ENCODE data around the gene SSUH2.
A peak's percentile ranks its signal among the peaks of the same experiment; 100 is the strongest.
"Not testable (repeated sequence)": the region's sequence is repeated elsewhere in the genome, so short reads cannot be mapped to it uniquely, and the experiment has no call there.

SSUH2 gene, protein sequence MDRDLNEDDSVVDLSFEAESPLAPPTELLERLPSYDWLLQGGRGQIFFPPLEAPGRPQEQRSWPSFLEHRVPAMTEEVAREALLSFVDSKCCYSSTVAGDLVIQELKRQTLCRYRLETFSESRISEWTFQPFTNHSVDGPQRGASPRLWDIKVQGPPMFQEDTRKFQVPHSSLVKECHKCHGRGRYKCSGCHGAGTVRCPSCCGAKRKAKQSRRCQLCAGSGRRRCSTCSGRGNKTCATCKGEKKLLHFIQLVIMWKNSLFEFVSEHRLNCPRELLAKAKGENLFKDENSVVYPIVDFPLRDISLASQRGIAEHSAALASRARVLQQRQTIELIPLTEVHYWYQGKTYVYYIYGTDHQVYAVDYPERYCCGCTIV

DNA sequence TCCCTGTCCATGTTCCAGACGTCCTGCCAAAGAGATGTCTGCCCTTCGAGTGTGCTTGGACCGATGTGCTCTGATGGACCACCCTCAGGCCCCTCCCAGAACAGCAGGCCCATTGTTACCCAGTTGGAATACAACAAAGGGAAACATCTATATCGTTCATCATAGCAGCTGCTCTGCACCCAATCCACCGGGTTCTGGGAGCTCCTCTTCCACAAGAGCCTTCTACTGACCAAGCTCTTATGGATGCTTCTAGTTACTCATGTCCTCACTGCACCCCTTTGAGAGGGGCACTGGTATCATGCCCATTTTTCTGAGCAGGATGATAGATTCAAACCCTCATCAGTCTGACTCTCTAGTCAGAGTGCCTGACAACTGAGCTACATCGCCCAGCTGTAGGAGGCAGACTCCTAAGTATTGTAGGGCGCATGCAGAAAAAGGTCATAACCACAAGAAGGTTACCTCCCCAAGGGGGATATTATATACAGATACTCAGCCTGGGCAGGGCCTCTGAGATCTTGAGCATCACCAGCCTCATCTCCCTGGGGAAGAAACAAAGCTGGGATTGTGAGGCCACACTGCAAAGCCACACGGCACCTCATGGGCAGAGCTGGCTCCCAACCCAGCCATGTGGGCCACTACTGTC, at the start of gene SSUH2:
Gene SSUH2, minus strand, starts transcription at position 51 of the 643 bp plus-strand sequence. Its CDS starts 40 bp downstream, at position 11.
- no peak for DNase-seq (ENCODE audit: low spot score)

DNA sequence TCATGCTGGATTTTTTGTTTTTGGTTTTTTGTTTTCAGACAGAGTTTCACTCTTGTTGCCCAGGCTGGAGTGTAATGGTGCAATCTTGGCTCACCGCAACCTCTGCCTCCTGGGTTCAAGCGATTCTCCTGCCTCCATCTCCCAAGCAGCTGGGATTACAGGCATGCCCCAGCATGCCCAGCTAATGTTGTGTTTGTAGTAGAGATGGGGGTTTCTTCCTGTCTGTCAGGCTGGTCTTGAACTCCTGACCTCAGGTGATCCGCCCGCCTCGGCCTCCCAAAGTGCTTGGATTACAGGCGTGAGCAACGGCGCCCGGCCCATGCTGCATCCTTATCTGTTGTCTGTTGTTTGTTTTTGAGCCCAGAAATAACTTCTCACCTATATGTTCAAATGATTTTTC, 46.7 kb upstream of the SSUH2 start:
- not testable (repeated sequence) for DNase-seq (ENCODE audit: low spot score)

DNA sequence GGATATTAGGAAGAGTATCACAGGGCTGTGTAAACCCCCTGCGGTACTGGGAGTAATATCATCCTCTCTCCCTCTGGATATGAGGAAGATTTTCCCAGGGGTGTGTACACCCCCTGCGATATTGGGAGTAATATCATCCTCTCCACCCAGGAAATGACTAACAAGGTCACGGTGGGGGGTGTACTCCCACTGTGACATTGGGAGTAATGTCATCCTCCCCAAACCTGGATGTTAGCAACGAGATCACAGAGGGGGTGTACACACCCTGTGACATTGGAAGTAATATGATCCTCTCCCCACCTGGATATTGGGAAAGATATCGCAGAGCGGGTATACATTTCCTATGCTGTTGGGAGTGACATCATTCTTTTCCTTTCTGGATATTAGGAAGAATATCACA, 40.4 kb upstream of the SSUH2 start:
- not testable (repeated sequence) for DNase-seq (ENCODE audit: low spot score)

- not testable (repeated sequence) for DNase-seq (ENCODE audit: low spot score)
Observed at GRCh38 chr3:8682850-8683574, 38.4 kb upstream of the SSUH2 start.

DNA sequence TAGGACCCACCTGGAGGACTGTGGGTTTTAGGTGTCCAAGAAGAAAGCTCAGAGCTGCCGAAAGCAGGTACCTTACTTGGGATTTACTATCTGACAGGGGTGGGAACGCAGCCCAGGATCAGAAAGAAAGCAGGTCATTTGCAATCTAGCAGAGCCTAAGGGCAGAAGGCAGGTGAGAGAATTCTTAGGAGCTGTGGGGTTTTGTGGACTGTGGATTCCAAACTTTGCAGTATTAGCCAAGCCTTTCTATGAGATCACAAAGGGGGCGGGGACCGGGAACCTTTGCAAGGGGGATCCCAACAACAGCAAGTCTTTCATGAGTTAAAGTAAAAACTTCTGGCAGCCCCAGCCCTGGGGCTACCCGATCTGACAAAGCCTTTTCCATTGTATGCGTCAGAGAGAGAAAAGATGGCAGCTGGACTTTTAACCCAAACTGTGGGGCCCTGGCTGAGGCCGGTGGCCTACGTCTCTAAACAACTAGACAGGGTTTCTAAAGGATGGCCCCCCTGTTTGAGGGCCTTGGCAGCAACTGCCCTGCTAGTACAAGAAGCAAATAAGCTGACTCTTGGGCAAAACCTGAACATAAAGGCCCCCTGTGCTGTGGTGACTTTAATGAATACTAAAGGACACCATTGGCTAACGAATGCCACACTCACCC, 37.4 kb upstream of the SSUH2 start:
- not testable (repeated sequence) for DNase-seq (ENCODE audit: low spot score)

DNA sequence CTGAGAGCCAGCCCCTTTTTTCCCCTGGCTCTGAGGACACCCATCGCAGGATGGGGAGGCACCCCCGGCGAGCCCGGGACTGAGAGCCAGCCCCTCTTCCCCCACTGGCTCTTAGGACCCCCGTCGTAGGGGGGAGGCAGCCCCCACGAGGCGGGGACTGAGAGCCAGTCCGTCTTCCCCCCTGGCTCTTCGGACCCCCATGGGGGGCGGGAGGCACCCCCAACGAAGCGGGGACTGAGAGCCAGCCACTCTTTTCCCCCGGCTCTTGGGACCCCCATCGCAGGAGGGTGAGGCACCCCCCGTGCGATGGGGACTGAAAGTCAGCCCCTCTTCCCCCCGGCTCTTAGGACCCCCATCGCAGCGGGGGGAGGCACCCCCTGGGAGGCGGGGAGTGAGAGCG, 36.8 kb upstream of the SSUH2 start:
- DNase-seq (ENCODE audit: low spot score): no peak

- DNase-seq (ENCODE audit: low spot score): not testable (repeated sequence)
Observed at GRCh38 chr3:8679817-8680553, 35.4 kb upstream of the SSUH2 start.

GRCh38 chr3:8678751-8679150, 34.2 kb upstream of the SSUH2 start:
- DNase-seq (ENCODE audit: low spot score): no peak

- not testable (repeated sequence) for DNase-seq (ENCODE audit: low spot score)
Observed at GRCh38 chr3:8677258-8677657, 32.7 kb upstream of the SSUH2 start.

DNA sequence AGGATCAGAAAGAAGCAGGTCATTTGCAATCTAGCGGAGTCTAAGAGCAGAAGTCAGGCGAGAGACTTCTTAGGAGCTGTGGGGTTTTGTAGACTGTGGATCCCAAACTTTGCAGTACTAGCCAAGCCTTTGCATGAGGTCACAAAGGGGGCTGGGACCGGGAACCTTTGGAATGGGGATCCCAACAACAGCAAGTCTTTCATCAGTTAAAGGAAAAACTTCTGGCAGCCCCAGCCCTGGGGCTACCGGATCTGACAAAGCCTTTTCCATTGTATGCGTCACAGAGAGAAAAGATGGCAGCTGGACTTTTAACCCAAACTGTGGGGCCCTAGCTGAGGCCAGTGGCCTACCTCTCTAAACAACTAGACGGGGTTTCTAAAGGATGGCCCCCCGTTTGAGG, 31.0 kb upstream of the SSUH2 start:
- not testable (repeated sequence) for DNase-seq (ENCODE audit: low spot score)

GRCh38 chr3:8673083-8673737, 28.6 kb upstream of the SSUH2 start:
- DNase-seq (ENCODE audit: low spot score): no peak

DNA sequence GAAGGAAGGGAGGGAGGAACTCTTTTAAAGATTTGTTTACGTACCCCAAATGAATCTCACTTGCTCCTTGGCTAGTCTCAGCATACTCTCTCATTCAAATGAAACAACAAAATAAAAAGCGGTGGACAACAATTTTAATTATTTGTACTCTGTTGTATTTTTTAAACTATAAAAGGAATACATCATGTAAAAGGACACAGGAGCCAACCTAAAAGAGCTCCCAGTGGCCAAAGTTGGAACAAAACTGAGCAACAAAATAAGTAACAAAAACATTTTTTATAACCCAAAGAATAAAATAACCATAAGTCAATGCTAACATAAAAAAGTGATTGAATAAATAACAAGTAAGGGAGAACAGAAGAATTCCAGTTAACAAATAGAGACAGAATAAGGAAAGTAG, 24.4 kb upstream of the SSUH2 start:
- no peak for DNase-seq (ENCODE audit: low spot score)

DNA sequence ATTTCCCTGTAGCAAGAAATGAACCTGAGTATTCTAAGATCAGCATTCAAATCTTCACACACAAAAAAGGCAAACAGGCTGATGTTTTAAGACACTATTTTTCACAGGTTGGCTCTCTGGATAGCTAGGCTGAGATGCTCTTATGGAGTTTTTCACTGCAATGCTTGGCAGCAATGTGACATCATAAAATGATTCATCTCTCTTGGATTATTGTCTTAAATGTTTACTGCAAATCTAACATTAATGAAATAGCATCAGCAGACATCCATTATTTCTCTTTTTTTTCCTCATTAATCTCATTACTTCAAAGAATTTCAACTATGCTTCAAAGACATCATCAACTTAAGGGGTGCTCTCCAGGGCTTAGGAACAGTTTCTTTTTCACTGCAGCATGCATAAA, 23.6 kb upstream of the SSUH2 start:
- DNase-seq (ENCODE audit: low spot score): no peak

DNA sequence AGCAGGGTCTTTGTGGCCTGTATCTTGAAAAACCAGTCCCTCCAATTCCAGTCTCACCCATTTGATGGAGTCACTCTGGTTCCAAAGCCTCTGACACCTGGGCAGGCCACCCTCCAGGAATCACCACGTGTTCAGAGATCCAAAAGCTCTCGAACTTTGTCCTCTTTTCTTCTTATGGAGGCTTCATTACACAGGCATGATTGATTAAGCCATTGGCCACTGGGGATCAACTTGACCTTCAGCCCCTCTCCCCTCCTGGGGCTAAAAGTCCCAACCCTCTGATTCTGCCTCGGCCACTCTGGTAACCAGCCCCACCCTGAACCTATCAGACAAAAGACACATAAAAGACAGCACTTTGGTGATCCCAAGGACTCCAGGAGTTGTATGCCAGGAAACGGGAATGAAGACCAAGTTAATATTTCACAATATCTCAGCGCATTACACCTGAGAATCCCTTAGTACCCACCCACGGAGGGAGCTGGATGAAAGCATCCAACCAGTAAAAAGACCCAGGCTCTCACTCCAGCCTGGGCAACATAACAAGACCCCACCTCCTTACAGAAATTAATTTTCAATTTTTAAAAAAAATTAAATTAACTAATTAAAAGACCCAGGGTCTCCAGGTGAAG, 23.0 kb upstream of the SSUH2 start:
- DNase-seq (ENCODE audit: low spot score): no peak

GRCh38 chr3:8665407-8665896, 20.9 kb upstream of the SSUH2 start:
- no peak for DNase-seq (ENCODE audit: low spot score)

- peak; percentile 69 for DNase-seq (ENCODE audit: low spot score)
Observed at GRCh38 chr3:8663177-8664061, 18.8 kb upstream of the SSUH2 start.

- DNase-seq (ENCODE audit: low spot score): no peak
Observed at GRCh38 chr3:8662594-8662993, 18.0 kb upstream of the SSUH2 start.

- no peak for DNase-seq (ENCODE audit: low spot score)
Observed at GRCh38 chr3:8660175-8661118, 15.8 kb upstream of the SSUH2 start.
